Regular cardiac myocyte (primary cell): ENCODE data around the gene NET1. TPM values are rescaled to one million over a fixed set of nuclear protein-coding genes. Genes with fewer than 3 reads are reported as not detected.

Experiments
- total RNA-seq: library from RNA; depleted of rRNA; stranded (reverse); fragments of >200 nt; gene quantifications from 2 replicates; pipeline ENCODE4 v1.2.3, GENCODE V29; 2014

The NET1 gene
- 22.6 and 38.3 TPM in 2 replicates for total RNA-seq

DNA sequence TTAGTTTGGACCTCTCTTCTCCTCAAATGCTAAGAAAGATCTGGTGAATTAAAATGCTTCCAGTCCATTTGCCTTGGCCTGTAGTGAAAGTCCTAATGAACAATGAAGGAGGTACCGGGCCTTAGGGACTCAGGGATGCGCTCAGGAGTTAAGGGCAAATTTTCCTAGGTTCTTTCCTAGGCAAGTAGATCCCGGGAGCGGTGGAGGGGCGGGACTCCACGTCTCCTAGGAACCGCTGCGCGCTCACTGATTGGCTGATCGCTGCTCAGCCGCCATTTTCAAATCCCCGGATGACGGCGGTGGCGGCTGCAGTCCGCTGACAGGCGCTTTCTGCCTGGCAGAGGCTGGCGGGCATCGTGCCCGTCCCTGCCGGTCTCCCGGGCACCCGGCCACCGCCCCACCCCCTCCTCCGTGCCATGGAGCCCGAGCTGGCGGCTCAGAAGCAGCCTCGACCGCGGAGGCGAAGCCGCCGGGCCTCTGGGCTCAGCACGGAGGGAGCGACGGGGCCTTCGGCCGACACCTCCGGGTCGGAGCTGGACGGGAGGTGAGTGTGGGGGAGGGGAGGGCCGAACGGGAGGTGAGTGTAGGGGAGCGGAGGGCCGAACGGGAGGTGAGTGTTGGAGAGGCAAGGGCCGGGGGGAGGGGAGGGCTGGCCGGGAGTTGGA lies at the start of gene NET1:
Gene NET1 (plus strand): TSS at position 281 of the 665 bp plus-strand sequence. CDS start 136 bp downstream, at position 417.

DNA sequence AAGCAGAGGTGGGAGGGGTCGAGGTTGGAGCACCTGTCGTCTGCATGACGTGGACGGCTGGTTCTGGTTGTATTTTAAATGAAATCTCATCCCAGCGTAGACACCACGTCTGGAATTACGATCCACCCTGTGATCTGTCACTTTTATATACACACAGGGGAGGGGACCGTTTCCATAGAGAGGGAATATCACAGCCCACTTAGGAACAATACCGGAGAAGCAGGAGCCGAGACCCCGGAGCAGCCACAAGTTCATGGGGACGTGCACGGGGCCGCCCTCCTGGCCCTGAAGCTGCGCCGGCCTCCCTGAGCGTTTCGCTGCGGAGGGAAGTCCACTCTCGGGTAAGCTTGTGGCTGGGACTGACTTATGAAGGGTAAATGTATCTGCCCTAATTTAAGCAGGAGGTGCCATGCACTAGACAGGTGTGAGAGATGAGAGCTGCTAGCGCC lies 47.4 kb upstream of the NET1 start, which contains the start of gene UCN3:
Gene UCN3 (plus strand): TSS at position 77 of the 449 bp plus-strand sequence. CDS start 8,755 bp downstream, outside the sequence.

DNA sequence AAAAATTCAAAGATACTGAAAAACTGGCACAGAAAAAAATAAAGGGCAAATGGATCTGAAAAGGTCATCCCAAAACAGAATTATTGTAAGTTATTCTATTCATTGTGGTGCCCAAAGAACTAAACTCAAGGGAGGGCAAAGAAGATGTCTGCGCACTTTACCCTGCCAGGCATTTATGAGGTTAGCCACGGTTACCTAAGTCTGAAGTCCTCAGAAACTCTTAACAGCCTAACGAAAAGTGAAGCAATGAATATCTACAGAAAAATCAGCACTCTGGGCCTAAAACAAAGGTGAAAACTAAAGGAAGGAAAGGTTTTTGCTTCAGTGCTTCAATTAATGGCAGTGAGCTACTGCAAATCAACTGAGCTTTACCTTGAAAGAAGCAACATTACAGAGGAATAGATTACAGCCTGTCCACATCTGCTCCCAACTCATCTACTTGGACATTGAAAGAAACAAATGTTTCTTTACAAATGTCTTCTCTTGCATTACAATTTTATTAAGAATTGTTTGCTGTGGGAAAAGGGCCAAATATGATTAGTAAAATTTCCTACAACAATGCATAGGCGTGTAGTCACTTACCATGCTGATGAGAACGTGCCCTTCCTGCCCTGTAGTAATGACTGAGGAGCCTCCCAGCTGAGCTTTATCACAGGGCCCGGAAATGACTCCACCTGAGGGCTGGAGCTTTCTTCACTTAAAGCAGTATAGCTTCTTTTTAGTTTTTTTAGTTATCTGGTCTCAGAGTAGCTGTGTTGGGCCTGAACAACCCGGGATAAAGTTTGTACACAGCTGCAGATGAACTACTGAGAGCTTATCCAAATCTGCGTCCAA lies 7.9 kb upstream of the NET1 start, which contains the start of gene TUBAL3:
Gene TUBAL3 (minus strand): TSS at position 621 of the 834 bp plus-strand sequence. CDS start 36 bp downstream, at position 585.

DNA sequence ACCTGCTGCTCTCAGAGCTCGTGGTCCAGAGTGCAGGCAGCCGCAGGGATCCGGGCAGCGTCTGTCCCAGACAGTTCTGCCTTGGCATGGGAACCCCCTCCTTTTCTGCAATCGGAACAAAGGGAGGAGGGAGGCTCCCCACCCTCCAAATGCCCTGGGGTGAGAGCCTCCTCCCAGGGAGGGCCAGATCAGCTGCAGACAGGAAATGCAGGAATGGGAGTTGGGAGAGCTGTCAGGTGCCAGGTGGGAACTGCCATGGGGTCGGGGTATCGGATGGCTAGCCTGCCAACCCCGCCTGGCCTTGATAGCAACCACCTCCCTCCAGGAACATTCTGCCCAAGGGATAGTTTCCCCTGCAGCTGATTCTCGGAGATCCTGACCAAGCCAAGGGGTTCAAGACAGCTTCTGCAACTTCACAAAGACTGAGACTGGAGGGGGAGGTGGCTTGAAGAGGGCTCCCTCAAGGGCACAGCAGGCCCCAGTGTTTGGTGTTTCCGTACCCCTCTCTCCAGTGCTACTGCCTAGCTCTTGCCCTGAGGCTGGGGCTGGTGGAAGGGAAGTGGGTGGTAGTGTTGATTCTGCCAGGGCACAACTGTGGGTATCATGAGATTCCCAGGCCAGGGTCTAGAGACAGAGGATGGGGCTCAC lies 87.3 kb downstream of the NET1 start, which contains the start of gene CALML5:
Gene CALML5 (minus strand): TSS at position 78 of the 648 bp plus-strand sequence. CDS start 132 bp downstream, outside the sequence.

Other genes starting within 250 kb of the NET1 start
- gene AKR1C8, start 227.4 kb upstream of the NET1 start, total RNA-seq, result not detected in 2 replicates
- not detected in 2 replicates for gene AKR1C4, start 215.7 kb upstream of the NET1 start, total RNA-seq
- not detected in 2 replicates for gene UCN3, start 47.6 kb upstream of the NET1 start, total RNA-seq
- gene TUBAL3, start 7.7 kb upstream of the NET1 start, total RNA-seq, result under 0.01 TPM in 1 of 2 replicates, not detected in the other
- not detected in 2 replicates for gene CALML5, start 87.0 kb downstream of the NET1 start, total RNA-seq
- not detected in 2 replicates for gene CALML3, start 112.4 kb downstream of the NET1 start, total RNA-seq